NCI-H69 (cell line): Measurements from ENCODE around the gene PCID2.
A peak's percentile ranks its signal among the peaks of the same experiment; 100 is the strongest.
"Not testable (repeated sequence)": the region's sequence is repeated elsewhere in the genome, so short reads cannot be mapped to it uniquely, and the experiment has no call there.

Source experiments
- DNase-seq: peaks from one replicate; lab custom pipeline; 2025; lab: John Stamatoyannopoulos, UW

Gene PCID2

DNA sequence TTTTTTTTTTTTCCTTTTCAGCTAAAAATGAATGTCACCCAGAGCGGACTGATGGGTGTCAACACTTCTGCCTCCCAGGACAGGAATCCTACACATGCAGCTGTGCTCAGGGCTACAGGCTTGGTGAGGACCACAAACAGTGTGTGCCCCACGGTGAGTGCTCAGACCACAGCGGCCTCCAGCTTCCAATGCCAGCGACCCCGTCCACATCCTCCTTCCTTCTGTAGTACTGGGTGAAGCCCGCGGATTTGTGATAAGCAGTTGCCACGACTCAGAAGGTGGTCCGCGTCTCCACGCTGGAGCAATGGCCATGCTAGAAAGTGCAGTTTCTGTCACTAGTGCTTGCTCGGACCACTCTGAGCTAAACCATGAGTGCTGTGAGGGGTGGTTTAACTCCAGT, 44.0 kb downstream of the PCID2 start:
- DNase-seq = no peak

DNA sequence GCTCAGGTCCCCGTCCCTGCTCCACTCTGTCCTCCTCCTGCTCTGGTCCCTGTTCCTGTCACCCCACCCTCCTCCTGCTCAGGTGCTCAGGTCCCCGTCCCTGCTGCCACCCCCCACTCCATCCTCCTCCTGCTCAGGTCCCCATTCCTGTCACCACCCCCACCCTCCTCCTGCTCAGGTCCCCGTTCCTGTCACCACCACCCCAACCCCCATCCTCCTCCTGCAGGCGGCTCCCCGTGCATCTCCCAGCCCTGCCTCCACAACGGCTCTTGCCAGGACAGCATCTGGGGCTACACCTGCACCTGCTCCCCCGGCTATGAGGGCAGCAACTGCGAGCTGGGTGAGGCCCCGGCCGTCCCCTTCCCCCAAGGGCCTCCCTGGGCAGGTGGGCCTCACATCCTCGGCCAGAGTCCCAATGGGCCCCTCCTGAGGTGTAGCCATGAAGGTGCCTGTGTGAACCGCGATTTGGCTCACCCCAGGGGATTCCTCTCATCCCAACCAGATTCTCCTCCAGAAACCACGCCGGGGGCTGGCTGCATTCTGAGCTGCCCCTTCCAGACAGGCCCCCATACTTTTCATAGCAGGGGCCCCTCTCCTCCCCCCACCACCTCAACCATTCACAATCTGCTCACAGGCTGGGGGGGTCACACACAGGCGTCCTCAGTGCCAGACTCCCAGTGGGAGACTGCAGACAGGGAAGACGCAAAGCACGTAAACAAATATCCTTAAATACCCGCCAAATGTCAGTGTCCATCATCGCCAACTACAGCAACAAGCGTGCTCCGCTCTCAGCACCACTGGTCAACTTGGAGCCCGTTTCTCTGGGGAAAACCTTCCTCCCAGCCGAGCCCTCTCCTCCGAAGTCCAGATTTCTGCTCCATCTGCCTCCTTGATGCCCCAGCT, 45.4 kb downstream of the PCID2 start:
- peak; percentile 67 for DNase-seq

DNA sequence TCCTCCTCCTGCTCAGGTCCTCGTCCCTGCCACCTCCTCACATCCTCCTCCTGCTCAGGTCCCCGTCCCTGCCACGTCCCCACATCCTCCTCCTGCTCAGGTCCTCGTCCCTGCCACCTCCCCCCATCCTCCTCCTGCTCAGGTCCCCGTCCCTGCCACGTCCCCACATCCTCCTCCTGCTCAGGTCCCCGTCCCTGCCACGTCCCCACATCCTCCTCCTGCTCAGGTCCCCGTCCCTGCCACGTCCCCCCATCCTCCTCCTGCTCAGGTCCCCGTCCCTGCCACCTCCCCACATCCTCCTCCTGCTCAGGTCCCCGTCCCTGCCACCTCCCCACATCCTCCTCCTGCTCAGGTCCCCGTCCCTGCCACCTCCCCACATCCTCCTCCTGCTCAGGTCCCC, 46.5 kb downstream of the PCID2 start:
- DNase-seq = not testable (repeated sequence)

DNA sequence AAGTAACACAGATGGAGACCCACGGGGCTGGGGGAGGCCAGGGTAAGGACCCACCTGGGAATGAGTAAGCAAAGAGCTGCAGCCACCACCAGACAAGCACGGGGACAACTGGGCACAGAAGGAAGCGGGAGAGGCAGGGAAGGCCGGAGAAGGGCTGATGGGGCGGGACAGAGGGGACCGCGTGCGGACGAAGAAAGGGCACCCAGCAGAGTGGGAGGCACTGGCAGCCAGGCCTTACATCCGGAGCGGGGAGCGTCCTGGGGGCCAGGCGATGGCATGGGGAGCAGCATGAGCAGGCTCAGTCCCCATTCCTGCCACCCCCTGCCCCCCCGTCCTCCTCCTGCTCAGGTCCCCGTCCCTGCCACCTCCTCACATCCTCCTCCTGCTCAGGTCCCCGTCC, 47.0 kb downstream of the PCID2 start:
- peak; percentile 55 for DNase-seq

DNA sequence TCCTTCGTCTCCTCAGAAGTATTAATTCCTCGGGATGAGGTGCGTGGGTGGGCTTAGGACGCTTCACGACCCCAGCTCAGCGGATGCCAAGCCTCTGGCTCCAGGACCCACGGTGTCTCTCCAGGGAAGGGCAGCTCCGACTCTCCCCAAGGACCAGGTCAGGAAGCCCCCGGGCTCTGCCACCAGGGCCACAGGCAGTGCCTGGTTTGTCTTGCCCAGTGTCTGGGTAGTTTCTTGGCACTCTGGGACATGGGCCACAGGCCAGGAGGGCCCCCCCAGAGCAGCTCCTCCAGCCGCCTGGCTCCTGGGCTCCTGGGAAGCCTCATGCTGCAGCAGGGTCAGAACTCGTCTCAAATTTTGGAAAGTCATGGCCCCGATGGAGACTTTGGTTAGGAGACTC, 47.5 kb downstream of the PCID2 start:
- no peak for DNase-seq

DNA sequence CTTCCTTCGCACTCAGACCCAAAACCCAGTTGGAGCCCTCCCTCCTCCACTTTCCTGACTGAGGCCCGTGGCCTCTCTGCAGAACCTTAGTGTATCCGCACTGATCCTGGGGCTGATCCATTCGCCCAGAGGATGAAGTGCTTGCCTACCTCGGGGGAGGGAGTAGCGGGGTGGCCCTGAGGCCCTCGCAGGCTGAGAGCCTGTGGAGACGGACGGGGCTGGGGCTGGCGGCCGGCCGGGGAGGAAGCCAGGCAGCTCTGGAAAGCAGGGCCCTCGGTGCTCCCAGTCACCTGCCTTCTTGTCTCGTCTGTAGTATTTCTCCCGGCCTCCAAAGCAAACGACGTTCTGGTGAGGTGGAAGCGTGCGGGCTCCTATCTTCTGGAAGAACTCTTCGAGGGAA, 48.8 kb downstream of the PCID2 start:
- DNase-seq = no peak

DNA sequence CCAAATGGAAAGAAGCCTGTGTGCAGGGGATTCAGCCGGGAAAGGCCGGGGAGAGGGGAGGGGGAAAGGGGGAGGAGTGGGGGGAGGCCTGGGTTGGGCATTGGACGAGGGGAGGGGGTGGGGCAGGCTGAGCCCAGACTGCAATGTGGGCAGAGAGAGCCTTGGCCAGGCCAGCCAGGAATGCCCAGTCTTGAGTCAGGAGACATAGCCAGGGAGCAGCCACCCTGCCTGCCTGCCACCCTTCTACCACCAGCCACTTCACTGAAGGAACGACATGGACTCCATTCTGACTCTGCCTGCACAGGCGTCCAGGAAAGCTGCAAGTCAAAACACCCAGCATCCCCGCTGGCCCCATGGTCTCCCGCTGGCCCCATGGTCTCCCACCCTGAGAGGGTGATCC, 49.5 kb downstream of the PCID2 start:
- no peak for DNase-seq

DNA sequence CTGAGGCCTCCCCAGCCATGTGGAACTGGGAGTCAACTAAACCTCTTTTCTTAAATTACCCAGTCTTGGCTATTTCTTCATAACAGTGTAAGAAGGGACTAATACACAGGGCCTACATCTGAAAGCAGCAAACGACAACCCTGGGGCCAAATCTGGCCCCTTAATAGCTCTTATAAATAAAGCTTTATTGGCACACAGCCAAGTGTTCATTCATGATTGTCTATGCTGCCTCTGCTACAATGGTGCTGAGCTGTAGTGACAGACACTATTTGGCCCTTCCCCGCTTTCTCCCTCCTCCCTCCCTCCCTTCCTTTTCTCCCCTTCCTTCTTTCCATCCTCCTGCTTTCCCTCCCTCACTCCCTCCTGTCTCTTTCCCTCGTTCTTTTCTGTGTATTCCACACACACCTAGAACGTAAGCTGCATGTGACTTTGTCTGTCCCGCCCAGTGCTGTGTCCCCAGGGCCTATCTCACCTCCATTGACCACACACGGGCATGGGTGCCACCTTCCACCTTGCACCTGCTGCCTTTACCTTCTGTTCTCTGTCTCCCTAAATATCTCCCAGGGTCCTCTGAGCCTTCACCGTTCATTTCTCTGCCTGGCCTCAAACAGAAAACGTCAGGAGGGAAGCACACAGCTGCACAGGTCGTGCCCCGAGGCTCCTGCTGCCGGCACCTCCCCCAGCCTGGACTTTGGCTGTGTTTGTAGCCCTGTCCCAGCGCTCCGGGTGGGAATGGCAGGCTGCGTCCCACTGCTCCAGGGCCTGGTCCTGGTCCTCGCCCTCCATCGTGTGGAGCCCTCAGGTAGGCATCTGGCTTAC, 50.3 kb downstream of the PCID2 start, which contains the start of gene PROZ:
Gene PROZ, plus strand, starts transcription at position 720 of the 819 bp plus-strand sequence. Its CDS starts 13 bp downstream, at position 733.
- DNase-seq = peak; percentile 81

DNA sequence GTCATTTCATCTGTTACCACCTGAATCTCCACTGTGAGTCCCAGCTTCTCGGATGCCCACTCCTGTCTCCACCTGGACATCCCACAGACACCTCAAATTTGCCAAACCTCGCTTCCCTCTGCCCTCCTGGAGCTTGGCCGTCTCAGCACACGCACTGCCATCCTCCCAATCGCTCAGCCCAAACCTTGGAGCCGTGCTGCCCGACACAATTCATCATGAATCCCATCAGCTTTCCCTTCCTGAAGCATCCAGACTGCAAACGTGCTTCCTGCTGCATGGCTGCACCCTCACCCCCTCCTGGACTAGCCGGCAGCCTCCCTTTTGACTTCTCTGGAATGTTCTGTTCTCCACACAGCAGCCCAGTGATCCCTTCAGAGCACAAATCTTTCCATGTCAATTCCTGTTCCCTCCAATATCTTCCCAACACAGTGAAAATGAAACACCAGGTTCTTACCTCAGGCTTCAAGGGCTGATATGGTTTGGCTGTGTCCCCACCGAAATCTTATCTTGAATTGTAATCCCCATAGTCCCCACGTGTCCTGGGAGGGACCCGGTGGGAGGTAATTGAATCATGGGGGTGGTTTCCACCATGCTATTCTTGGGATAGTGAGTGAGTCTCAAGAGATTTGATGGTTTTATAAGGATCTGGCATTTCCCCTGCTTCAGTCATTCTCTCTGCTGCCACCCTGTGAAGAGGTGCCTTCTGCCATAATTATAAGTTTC, 51.1 kb downstream of the PCID2 start:
- peak; percentile 66 for DNase-seq

DNA sequence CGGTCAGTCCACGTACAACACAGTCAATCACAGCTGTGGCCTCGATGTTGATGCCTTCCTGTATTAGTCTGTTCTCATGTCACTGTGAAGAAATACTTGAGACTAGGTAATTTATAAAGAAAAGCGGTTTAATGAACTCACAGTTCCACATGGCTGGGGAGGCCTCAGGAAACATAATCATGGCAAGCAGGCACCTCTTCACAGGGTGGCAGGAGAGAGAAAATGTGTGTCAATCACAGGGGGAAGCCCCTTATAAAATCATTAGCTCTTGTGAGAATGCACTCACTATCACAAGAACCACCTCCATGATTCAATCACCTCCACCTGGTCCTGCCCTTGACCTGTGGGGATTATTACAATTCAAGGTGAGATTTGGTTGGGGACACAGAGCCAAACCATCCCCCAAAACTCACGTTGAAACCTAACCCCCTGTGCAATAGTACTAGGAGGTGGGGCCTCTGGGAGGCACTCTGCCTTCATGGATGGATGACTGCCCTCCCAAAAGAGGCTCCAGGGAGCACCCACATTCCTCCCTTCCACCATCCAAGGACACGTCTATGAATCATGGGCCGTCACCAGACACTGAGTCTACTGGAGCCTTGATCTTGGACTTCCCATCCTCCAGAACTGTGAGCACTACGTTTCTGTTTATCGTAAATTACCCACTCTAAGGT, 52.4 kb downstream of the PCID2 start:
- DNase-seq = no peak

DNA sequence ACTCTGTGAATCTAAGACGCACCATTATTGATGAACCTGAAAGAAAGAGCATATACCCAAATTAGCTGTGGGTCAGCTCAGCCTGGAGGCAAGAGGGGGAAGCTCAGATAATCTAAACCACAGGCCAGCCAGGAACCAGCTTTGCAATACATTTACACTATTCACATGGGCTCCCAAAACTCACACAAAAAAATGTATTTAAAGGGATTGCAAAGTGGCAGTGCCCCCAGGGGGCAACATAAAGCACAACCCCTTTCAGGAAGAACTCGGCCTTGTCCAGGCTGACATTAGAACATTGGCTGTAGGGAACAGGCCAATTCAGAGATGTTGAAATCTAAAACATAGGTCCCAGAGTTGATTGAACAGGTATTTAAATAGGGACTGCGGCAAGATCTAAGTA, 53.3 kb downstream of the PCID2 start:
- DNase-seq = no peak

DNA sequence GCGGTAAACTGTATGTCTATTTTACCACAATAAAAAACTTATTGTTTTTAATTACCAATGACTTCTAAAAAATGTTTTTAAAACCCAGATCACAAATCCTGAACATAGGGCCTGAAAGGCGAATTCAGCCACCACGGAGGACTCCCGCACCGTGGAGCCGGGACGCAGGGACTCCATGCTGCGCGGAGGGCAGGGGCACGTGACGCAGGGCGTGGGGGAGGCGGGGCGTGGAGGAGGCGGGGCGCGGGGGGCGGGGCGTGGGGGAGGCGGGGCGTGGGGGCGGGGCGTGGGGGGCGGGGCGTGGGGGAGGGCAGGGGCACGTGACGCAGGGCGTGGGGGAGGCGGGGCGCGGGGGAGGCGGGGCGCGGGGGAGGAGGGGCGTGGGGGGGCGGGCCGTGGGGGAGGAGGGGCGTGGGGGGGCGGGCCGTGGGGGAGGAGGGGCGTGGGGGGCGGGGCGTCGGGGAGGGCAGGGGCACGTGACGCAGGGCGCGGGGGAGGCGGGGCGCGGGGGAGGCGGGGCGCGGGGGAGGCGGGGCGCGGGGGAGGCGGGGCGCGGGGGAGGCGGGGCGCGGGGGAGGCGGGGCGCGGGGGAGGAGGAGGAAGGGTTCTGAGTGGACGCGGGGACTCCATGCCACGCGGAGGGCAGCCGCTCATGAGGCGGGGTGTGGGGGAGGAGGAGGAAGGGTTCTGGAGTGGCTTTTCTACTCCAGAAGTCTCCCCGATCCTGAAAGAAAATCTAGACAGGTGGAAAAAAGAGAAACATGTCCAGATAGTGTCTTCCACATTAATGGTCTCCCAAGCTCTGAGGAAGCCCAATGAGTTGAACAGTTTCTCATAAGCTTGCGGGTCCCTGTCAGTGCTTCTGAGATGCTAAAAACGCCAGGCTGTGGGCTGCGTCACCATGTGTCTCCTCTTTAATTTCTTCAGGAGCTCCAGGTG, 54.4 kb downstream of the PCID2 start:
- DNase-seq = peak; percentile 93

DNA sequence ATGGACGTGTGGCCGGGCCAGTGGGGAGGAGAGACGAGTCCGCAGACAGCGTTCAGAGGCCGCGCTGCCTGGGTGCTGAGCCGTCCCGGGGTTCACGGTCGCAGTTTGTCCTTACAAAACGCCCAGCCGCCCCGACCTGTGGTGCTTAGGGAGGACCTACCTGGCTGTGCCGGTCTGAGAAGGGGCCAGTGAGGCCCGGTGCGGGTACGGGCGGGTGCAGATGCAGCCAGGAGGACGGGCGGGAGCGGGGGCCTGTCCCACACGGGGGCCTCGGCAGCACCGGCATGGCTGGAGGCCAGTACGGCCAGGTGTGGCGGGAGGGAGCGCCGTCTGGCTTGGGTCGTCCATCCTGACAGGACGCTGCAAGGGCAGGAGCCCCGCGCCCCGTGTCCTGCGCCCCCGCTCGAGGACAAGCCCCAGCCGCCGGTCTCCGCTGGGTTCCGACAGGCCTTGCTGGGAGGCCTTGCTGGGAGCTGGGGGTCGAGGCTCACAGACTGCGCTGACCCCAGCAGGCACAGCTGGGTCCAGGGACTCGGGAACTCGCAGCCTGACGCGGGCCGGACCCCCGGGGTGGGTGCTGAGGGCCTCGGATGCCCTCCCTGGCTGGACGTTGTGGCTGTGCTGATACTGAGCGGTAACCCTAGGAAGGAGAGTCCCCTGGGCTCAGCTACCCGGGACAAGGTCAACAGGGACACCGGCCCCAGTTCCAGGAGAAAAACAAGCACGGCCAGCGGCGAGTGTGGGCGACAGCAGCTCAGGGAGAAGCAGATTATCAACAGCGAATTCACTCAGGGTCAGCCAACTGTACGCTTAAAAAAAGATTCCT, 55.3 kb downstream of the PCID2 start:
- DNase-seq = peak; percentile 80

DNA sequence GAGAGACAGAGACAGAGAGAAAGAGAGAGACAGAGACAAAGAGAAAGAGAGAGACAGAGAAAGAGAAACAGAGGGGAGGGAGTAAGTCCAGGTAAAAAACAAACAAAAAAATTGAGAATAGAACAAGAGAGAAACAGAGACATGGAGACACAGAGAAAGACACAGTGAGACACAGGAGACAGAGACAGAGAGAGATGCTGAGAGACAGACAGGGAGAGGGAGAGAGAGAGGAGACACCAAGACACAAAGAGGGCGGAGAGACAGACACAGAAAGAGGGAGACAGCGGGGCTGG, 55.8 kb downstream of the PCID2 start:
- no peak for DNase-seq

DNA sequence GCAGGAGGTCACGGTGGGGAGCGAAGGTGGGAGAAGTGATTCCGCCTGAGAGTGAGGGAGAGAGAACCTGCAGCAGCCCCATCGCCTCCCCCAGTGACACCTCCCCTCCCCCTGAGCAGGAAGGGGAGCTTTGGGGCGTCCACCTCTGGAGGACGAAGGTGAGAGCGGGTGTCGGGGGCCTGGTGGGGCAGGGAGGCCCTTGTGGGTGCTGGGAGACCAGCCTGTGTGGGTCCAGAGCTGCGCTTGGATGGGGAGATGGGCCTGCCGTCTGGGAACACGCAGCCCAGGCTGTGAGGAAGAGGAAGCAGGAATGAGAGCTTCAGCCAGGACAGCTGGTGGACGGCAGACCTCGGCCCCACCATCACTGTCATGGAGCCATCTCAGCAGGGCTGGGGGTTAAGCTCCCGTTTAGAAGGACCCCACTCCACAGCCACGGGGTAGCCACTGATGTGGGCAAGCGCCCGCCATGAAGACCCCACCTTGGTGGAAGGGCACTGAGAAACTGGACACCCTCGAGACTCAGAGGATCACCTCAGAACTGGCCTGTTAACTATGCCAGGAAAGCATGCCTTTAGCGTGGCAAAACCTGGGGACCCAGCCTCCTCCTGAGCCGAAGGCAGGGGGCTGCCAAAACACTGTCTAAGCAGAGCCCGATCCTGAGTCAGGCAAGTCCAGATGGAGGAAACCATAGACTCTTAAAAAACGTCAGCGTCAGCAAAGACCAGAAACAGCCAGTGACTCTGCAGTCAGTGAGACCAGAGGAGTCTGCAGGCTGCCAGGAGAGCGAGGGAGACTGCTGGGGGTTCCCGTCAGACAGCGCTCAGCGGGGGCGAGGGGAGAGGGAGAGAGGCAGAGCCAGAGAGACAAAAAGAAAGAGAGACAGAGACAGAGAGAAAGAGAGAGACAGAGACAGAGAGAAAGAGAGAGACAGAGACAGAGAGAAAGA, 56.5 kb downstream of the PCID2 start:
- peak; percentile 60 for DNase-seq

DNA sequence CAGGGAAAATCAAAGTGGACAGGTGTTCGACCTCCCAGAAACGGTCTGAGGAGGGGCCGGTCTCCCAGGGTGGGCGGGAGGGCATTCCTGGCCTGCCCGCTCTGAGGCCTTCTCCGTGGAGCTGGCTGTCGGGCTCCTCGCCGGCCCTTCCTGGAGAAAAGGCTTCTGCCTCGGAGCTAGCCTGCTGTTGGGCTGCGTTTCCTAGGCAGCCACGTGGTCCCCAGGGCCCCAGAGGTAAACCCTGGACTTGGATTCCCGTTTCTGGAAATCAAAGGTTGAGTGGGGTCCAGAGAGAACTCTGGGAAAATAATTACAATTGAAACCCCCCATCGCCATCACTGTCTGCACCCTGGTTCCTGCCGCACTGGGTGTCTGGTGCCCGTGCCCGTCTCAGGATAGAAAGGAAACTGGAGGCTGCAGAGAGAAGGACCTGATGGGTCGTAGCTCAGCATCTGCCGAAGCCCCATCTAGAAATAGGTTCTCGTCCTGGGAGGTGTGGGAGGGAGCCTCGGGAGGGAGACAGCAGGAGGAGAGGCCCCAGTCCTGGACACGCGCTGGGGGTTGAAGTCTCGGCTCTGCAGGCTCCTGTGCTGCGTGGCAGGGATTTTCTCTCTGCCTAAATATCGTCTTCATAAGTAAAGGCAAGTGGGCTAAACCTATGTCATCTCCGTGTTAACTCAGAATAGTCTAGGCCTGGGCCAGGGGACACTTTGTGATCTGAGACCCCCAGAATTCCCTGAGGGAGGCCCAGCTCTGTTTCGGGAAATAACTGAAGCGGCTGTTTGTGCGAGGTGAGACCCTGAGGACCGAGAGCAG, 57.7 kb downstream of the PCID2 start:
- no peak for DNase-seq

DNA sequence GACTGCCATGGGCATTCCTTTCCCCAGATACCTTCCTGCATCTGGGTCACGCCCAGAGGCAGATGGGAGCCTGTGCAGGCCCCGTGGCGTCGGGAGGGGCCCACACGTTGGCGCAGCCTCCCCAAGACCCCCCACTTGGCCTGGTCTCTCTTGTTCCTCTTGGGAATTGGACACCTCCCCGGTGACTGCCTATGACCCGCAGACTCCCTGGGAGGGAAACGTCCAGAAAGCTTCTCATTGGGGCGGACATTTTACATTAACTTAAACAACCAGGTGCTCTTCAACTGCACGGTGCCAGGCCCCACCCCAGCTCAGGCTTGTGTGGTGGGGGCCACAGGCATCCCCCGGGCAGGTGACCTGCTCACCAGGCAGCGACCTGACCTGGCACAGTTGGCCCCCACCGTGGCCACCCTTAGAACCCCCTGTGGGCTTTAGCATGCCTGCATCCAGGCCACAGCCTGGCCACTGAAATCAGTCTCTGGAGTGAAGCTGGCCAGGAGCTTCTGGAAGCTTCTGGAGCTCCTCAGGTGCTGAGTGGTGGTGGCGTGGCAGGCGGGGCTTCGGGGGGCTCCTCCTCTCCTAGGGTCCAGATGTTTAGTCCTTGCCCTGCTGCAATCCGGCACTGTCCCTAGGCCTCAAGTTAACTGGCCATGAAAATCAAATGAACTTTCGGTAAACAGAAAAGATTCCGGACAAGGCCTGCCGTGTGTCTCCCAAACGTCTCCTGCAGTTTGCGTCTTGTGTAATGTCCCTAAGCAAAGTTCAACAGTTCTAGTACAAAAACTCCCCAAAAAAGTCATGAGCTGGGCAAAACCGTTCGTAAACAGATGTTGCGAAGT, 58.5 kb downstream of the PCID2 start:
- no peak for DNase-seq
